LNCAP (cell line): ENCODE results near the gene MEI1.

Experiments
- CTCF ChIP-seq: fragments of 450-650 bp; IDR thresholded peaks from 2 replicates; pipeline ENCODE4 v1.5.1; 2017; ENCODE audit warnings: mild to moderate bottlenecking

The MEI1 gene

GRCh38 chr22:41699264-41700107 lies at the start of gene MEI1:
MEI1 (plus strand) TSS chr22:41699503; CDS start chr22:41699539, 36 bp downstream.
- TF ChIP-seq CTCF = no peak

- no peak for TF ChIP-seq CTCF
Measured at GRCh38 chr22:41650229-41650628, 49.1 kb upstream of the MEI1 start.

- TF ChIP-seq CTCF = no peak
Measured at GRCh38 chr22:41650821-41651220, 48.5 kb upstream of the MEI1 start.

- no peak for TF ChIP-seq CTCF
Measured at GRCh38 chr22:41654322-41654721, 45.0 kb upstream of the MEI1 start.

- no peak for TF ChIP-seq CTCF
Measured at GRCh38 chr22:41656556-41656955, 42.7 kb upstream of the MEI1 start.

GRCh38 chr22:41657709-41658108 lies 41.6 kb upstream of the MEI1 start:
- TF ChIP-seq CTCF = no peak

GRCh38 chr22:41658869-41659268 lies 40.4 kb upstream of the MEI1 start:
- no peak for TF ChIP-seq CTCF

GRCh38 chr22:41659941-41660340 lies 39.4 kb upstream of the MEI1 start:
- TF ChIP-seq CTCF = no peak
